ENCODE data around the gene PELO. TPM values are rescaled to one million over a fixed set of nuclear protein-coding genes. Genes with fewer than 3 reads are reported as not detected.
"Not testable (repeated sequence)": the region's sequence is repeated elsewhere in the genome, so short reads cannot be mapped to it uniquely, and the experiment has no call there.

The PELO gene, protein sequence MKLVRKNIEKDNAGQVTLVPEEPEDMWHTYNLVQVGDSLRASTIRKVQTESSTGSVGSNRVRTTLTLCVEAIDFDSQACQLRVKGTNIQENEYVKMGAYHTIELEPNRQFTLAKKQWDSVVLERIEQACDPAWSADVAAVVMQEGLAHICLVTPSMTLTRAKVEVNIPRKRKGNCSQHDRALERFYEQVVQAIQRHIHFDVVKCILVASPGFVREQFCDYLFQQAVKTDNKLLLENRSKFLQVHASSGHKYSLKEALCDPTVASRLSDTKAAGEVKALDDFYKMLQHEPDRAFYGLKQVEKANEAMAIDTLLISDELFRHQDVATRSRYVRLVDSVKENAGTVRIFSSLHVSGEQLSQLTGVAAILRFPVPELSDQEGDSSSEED
- total RNA-seq: 10 to 100 TPM; 12.8 to 17.3 TPM

GRCh38 chr5:52787600-52788504 lies at the start of gene PELO, which contains the start of gene ITGA1:
PELO (plus strand) TSS chr5:52787916; CDS start chr5:52800395, 12,479 bp downstream.
ITGA1 (plus strand) TSS chr5:52787916; CDS start chr5:52788354, 438 bp downstream.
- ATAC-seq (peak; percentile 78), DNase-seq (peak; percentile 70)
- Mint-ChIP-seq H3K27ac (peak within 1 kb of the TSS; percentile 52), H3K27me3 (peaks cover 16% of the 10 kb centered on the region), H3K4me3 (peak within 1 kb of the TSS; percentile 78), H3K36me3 (ENCODE audit: low read depth) (no peaks in the 10 kb centered on the region), H3K4me1 (peaks cover 22% of the 10 kb centered on the region), H3K9me3 (ENCODE audit: low read depth) (no peaks in the 10 kb centered on the region)
- ChIA-PET CTCF (interaction anchor here (0.6 to 1.4 kb wide), 9 partner anchors 11 to 310 kb away, joined by 3 to 9 read pairs (median 3); no protein-coding TSS in a partner anchor), POLR2A (interaction anchor here (1.3 kb wide), 1 partner anchor 12 kb away, joined by 5 read pairs; no protein-coding TSS in a partner anchor)
- intact Hi-C loops (cut with DNase I, micrococcal nuclease): loop anchor here (1.0 to 5.0 kb wide), 3 partner anchors 12 to 309 kb away; no protein-coding TSS in a partner anchor

DNA sequence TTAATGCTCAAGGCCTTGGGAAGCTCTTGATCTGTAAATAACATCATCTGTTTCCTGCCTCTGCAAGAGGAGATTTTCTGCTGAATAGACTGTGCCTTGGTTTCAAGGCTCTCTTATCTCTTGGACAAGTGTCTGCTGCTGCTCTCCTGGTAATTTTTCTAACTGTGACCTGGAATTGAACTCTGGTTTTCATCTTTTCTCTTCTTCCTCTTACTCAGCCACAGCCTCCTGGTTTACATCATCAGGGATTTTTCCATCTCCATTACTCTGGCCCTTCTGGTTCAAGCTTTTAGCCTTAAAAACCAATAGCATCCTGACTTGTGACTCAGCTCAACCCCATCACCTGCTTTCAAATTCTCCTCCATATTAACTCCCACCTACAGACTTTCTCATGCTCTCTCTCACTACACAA lies 49.6 kb upstream of the PELO start:
- POLR2A ChIA-PET: no interaction called here
- intact Hi-C loops (cut with DNase I, micrococcal nuclease): no loop called here
- Mint-ChIP-seq H3K27me3 (no peaks in the 10 kb centered on the region), H3K27ac (peak overlapping the region; percentile 1), H3K9me3 (ENCODE audit: low read depth) (no peaks in the 10 kb centered on the region), H3K4me3 (no peak overlapping the region), H3K36me3 (ENCODE audit: low read depth) (no peaks in the 10 kb centered on the region), H3K4me1 (peaks cover 23% of the 10 kb centered on the region)
- peak; percentile 8 for DNase-seq
- CTCF ChIA-PET: interaction anchor here (0.8 to 1.1 kb wide), 3 partner anchors 10 to 88 kb away, joined by 3 to 4 read pairs (median 3); no protein-coding TSS in a partner anchor
- peak; percentile 70 for ATAC-seq

DNA sequence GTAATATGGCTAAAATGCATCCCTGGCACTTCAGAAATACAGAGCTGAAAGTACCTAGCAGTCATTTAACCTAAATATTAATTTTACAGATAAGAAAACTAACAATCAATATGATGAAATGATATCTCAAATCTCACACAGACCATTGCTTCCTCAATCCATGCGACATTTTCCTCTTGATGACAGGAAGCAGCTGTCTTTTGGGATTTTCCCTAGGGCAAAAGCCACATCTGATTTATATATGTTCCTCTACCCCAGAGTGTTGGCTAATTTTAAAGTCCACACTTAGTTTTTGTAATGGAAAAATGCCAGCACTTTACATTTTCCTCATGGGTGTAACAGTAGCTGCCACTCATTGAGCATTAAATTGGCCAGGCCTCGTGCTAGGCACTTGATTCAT lies 47.7 kb upstream of the PELO start:
- Mint-ChIP-seq H3K36me3 (ENCODE audit: low read depth) (no peaks in the 10 kb centered on the region), H3K4me1 (peaks cover 40% of the 10 kb centered on the region), H3K27ac (no peak overlapping the region), H3K9me3 (ENCODE audit: low read depth) (no peaks in the 10 kb centered on the region), H3K4me3 (no peak overlapping the region), H3K27me3 (no peaks in the 10 kb centered on the region)
- DNase-seq (no peak), ATAC-seq (no peak)
- ChIA-PET POLR2A (no interaction called here), CTCF (interaction anchor here (0.8 kb wide), 1 partner anchor 17 kb away, joined by 3 read pairs; no protein-coding TSS in a partner anchor)
- intact Hi-C loops (cut with DNase I, micrococcal nuclease): no loop called here

- no peak for ATAC-seq
- CTCF ChIA-PET: interaction anchor here (0.9 kb wide), 1 partner anchor 53 kb away, joined by 3 read pairs; no protein-coding TSS in a partner anchor
- intact Hi-C loops (cut with DNase I, micrococcal nuclease): loop anchor here in 1 of 2 experiments (1.0 kb wide), 1 partner anchor 18 kb away; no protein-coding TSS in a partner anchor
- Mint-ChIP-seq H3K27ac (peak overlapping the region; percentile 0), H3K27me3 (no peaks in the 10 kb centered on the region), H3K9me3 (ENCODE audit: low read depth) (no peaks in the 10 kb centered on the region), H3K36me3 (ENCODE audit: low read depth) (no peaks in the 10 kb centered on the region), H3K4me3 (no peak overlapping the region), H3K4me1 (peaks cover 45% of the 10 kb centered on the region)
- DNase-seq: no peak
- POLR2A ChIA-PET: no interaction called here
These were observed 44.7 kb upstream of the PELO start for GRCh38 chr5:52743012-52743411.

DNA sequence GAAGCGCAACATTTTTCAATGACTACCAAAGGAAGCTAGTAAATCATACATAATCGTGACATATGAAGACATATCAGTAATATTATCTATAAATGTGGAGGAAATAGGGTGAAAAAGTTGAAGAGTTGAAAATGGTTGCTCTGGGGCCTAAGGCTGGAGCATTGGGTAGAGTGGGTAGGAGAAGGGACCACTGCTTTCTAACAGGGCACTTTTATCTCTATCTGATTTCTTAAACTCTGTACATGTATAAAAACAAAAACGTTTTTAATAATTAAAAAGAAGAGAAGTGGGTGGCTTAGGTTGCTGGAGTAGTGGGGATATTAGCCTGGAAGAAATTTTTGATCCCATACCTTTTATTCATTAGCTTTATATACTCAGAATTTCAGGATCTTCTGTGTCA lies 44.2 kb upstream of the PELO start:
- DNase-seq: no peak
- H3K4me3 Mint-ChIP-seq: no peak overlapping the region
- ChIA-PET CTCF (interaction anchor here (0.9 kb wide), 1 partner anchor 52 kb away, joined by 3 read pairs; no protein-coding TSS in a partner anchor), POLR2A (no interaction called here)
- no peak overlapping the region for H3K27ac Mint-ChIP-seq
- intact Hi-C loops (cut with DNase I, micrococcal nuclease): loop anchor here in 1 of 2 experiments (1.0 kb wide), 1 partner anchor 18 kb away; no protein-coding TSS in a partner anchor
- H3K9me3 Mint-ChIP-seq (ENCODE audit: low read depth): no peaks in the 10 kb centered on the region
- peak; percentile 28 for ATAC-seq
- H3K36me3 Mint-ChIP-seq (ENCODE audit: low read depth): no peaks in the 10 kb centered on the region
- H3K4me1 Mint-ChIP-seq: peaks cover 43% of the 10 kb centered on the region
- no peaks in the 10 kb centered on the region for H3K27me3 Mint-ChIP-seq

DNA sequence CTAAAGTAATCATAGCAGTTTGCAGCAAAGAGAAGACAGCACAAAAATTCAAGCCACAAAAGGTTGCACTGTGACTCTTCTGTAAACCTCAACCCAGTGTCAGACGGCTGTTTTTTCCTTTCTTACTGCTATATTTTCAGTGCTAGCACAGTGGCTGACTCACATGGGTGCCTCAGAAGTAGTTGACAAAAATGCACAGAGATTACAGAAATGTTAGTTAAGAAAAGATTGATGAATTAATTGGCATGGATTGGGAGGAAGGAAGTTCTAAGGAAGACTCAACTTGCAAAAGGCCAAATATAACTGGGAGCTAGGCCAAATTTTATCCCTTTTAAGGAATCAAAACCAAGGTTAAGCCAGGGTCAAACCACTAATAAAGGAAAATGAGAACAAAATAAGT lies 43.7 kb upstream of the PELO start:
- Mint-ChIP-seq H3K9me3 (ENCODE audit: low read depth) (no peaks in the 10 kb centered on the region), H3K4me1 (peaks cover 41% of the 10 kb centered on the region)
- CTCF ChIA-PET: interaction anchor here (0.9 kb wide), 1 partner anchor 52 kb away, joined by 3 read pairs; no protein-coding TSS in a partner anchor

DNA sequence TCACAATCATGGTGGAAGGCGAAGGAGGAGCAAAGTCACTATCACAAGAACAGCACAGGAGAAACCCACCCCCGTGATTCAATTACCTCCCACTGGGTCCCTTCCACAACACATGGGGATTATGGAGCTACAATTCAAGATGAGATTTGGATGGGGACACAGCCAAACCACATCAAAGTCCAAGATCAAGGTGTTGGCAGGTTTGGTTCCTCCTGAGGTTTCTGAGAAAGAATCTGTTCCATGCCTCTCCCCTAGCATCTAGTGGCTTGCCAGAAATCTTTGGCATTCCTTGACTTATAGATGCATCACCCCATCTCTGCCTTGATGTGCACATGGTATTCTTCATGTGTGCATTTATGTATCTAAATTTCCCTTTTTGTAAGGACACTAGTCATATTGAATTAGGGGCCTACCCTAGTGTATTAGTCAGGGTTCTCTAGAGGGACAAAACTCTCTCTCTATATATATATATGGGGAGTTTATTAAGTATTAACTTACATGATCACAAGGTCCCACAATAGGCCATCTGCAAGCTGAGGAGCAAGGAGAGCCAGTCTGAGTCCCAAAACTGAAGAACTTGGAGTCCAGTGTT lies 42.8 kb upstream of the PELO start:
- H3K36me3 Mint-ChIP-seq (ENCODE audit: low read depth); ATAC-seq; H3K27me3 Mint-ChIP-seq; H3K27ac Mint-ChIP-seq; DNase-seq; H3K4me3 Mint-ChIP-seq; CTCF ChIA-PET; POLR2A ChIA-PET; H3K9me3 Mint-ChIP-seq (ENCODE audit: low read depth): not testable (repeated sequence)
- intact Hi-C loops (cut with DNase I, micrococcal nuclease): loop anchor here in 1 of 2 experiments (1.0 kb wide), 1 partner anchor 26 kb away; no protein-coding TSS in a partner anchor
- peaks cover 40% of the 10 kb centered on the region for H3K4me1 Mint-ChIP-seq

More for the DNA sequence above, 43.7 kb upstream of the PELO start:
- Mint-ChIP-seq H3K4me3 (no peak overlapping the region), H3K27ac (no peak overlapping the region), H3K36me3 (ENCODE audit: low read depth) (no peaks in the 10 kb centered on the region), H3K27me3 (no peaks in the 10 kb centered on the region)
- intact Hi-C loops (cut with DNase I, micrococcal nuclease): loop anchor here in 1 of 2 experiments (1.0 kb wide), 2 partner anchors 19 to 27 kb away; no protein-coding TSS in a partner anchor
- DNase-seq (peak; percentile 53), ATAC-seq (peak; percentile 97)
- POLR2A ChIA-PET: no interaction called here

- intact Hi-C loops (cut with DNase I, micrococcal nuclease): no loop called here
- ATAC-seq: no peak
- no peak overlapping the region for H3K4me3 Mint-ChIP-seq
- CTCF ChIA-PET: no interaction called here
- H3K27ac Mint-ChIP-seq: no peak overlapping the region
- no peak for DNase-seq
- POLR2A ChIA-PET: no interaction called here
- no peaks in the 10 kb centered on the region for H3K36me3 Mint-ChIP-seq (ENCODE audit: low read depth)
- H3K27me3 Mint-ChIP-seq: no peaks in the 10 kb centered on the region
- H3K9me3 Mint-ChIP-seq (ENCODE audit: low read depth): no peaks in the 10 kb centered on the region
- H3K4me1 Mint-ChIP-seq: peaks cover 37% of the 10 kb centered on the region
These were observed 41.2 kb upstream of the PELO start for GRCh38 chr5:52746539-52746938.

- Mint-ChIP-seq H3K4me3 (no peak overlapping the region), H3K27me3 (peaks cover 4% of the 10 kb centered on the region), H3K27ac (no peak overlapping the region), H3K36me3 (ENCODE audit: low read depth) (no peaks in the 10 kb centered on the region), H3K9me3 (ENCODE audit: low read depth) (no peaks in the 10 kb centered on the region), H3K4me1 (peaks cover 24% of the 10 kb centered on the region)
- CTCF ChIA-PET: no interaction called here
- intact Hi-C loops (cut with DNase I, micrococcal nuclease): no loop called here
- ATAC-seq (peak; percentile 31), DNase-seq (no peak)
- POLR2A ChIA-PET: no interaction called here
These were observed 39.1 kb upstream of the PELO start for GRCh38 chr5:52748590-52748989.

- no peak for DNase-seq
- Mint-ChIP-seq H3K27me3 (peaks cover 4% of the 10 kb centered on the region), H3K36me3 (ENCODE audit: low read depth) (no peaks in the 10 kb centered on the region), H3K4me3 (no peak overlapping the region), H3K27ac (no peak overlapping the region), H3K9me3 (ENCODE audit: low read depth) (no peaks in the 10 kb centered on the region), H3K4me1 (peaks cover 15% of the 10 kb centered on the region)
- ChIA-PET POLR2A (no interaction called here), CTCF (no interaction called here)
- intact Hi-C loops (cut with DNase I, micrococcal nuclease): no loop called here
- ATAC-seq: no peak
These were observed 38.0 kb upstream of the PELO start for GRCh38 chr5:52749666-52750065.

GRCh38 chr5:52751137-52751536 lies 36.6 kb upstream of the PELO start:
- Mint-ChIP-seq H3K27me3 (peaks cover 4% of the 10 kb centered on the region), H3K36me3 (ENCODE audit: low read depth) (no peaks in the 10 kb centered on the region), H3K9me3 (ENCODE audit: low read depth) (no peaks in the 10 kb centered on the region), H3K27ac (no peak overlapping the region), H3K4me3 (no peak overlapping the region), H3K4me1 (peaks cover 4% of the 10 kb centered on the region)
- intact Hi-C loops (cut with DNase I, micrococcal nuclease): no loop called here
- ChIA-PET CTCF (no interaction called here), POLR2A (no interaction called here)
- ATAC-seq (no peak), DNase-seq (no peak)

All from activated CD4-positive, alpha-beta T cell treated with anti-CD3 and anti-CD28 coated beads for 36 hours (primary cell).